Caco-2 (cell line): Measurements from ENCODE around the gene GART. TPM values are rescaled to one million over a fixed set of nuclear protein-coding genes. Genes with fewer than 3 reads are reported as not detected.

Experiments
- BruUV-seq: library from RNA; stranded (reverse); fragments of 400-500 nt; replicated peaks from 2 replicates; lab custom pipeline; 2021; lab: Mats Ljungman, UMichigan
- CTCF ChIA-PET: fragments of 300-600 bp; sonication (Branson Sonifier 250); formaldehyde crosslinking; loops from one replicate; lab custom pipeline; 2022; ENCODE audit warnings: antibody characterized with exemption; lab: Charles Lee
- POLR2A ChIA-PET: fragments of 300-600 bp; sonication (Branson Sonifier 250); formaldehyde crosslinking; loops from one replicate; lab custom pipeline; 2022; ENCODE audit warnings: antibody characterized with exemption; lab: Charles Lee
- DNase-seq, 2 experiments: peaks; one replicate each; pipeline versions ENCODE4 v3.0.0 to v3.0.0-alpha.2; 2020 to 2022
- H3K27me3 ChIP-seq: replicated peaks from 2 replicates; pipeline ENCODE4 v1.6.0; 2011; ENCODE audit warnings: low read length; ENCODE audit not compliant: control insufficient read depth, insufficient read depth
- H3K36me3 ChIP-seq: 2 replicates; pipeline ENCODE4 v1.5.1; 2011; ENCODE audit warnings: low read length; ENCODE audit not compliant: control insufficient read depth, insufficient read depth
- H3K4me1 ChIP-seq: fragments of 250-450 bp; sonication (Bioruptor Pico); 2 replicates; pipeline ENCODE4 v1.5.1; 2020; ENCODE audit warnings: mild to moderate bottlenecking
- H3K4me3 ChIP-seq: 2 replicates; pipeline ENCODE4 v1.5.1; 2011; ENCODE audit warnings: low read depth, mild to moderate bottlenecking, control low read depth, low read length
- H3K9me3 ChIP-seq: fragments of 250-450 bp; sonication (Bioruptor Pico); 2 replicates; pipeline ENCODE4 v1.5.1; 2020; ENCODE audit warnings: mild to moderate bottlenecking, moderate library complexity
- H3K27ac Mint-ChIP-seq: one replicate; pipeline ENCODE4 v1.8.0; 2022; ENCODE audit warnings: mixed read lengths; ENCODE audit not compliant: unreplicated experiment
- H3K27me3 Mint-ChIP-seq: one replicate; pipeline ENCODE4 v1.8.0; 2022; ENCODE audit warnings: mixed read lengths; ENCODE audit not compliant: insufficient read depth, unreplicated experiment
- H3K36me3 Mint-ChIP-seq: one replicate; pipeline ENCODE4 v1.8.0; 2022; ENCODE audit warnings: mild to moderate bottlenecking, mixed read lengths; ENCODE audit not compliant: insufficient read depth, unreplicated experiment
- H3K4me1 Mint-ChIP-seq: one replicate; pipeline ENCODE4 v1.8.0; 2022; ENCODE audit warnings: low read depth, mixed read lengths; ENCODE audit not compliant: unreplicated experiment
- H3K4me3 Mint-ChIP-seq: one replicate; pipeline ENCODE4 v1.8.0; 2022; ENCODE audit warnings: mild to moderate bottlenecking, moderate library complexity, mixed read lengths; ENCODE audit not compliant: unreplicated experiment
- H3K9me3 Mint-ChIP-seq: one replicate; pipeline ENCODE4 v1.8.0; 2022; ENCODE audit warnings: mixed read lengths; ENCODE audit not compliant: unreplicated experiment
- intact Hi-C: fragments of 100-400 bp; cut with micrococcal nuclease; formaldehyde crosslinking; loops from one replicate; pipeline ENCODE4 v1.10.0; 2022; ENCODE audit not compliant: unreplicated experiment
- total RNA-seq: library from RNA; stranded (reverse); gene quantifications from 2 replicates; pipeline ENCODE4 v1.2.3, GENCODE V29; 2022
- TF ChIP-seq, protein P1 (sequence below), 2 experiments: fragments of 200-600 bp in 1 of 2; IDR thresholded peaks; 1 replicate in 1 of 2; 2 replicates in 1 of 2; pipeline versions ENCODE4 v1.5.1 to v1.8.0; 2011 to 2022; ENCODE audit warnings: antibody characterized with exemption in 1 of 2, control low read depth in 1 of 2, inconsistent platforms in 1 of 2, low read depth in 1 of 2, low read length in 1 of 2, mild to moderate bottlenecking in 1 of 2, moderate library complexity in 1 of 2; ENCODE audit not compliant: insufficient read depth in 1 of 2, severe bottlenecking in 1 of 2, unreplicated experiment in 1 of 2

The GART gene
- total RNA-seq, 1 experiment from 2014 or later, result 134 TPM

DNA sequence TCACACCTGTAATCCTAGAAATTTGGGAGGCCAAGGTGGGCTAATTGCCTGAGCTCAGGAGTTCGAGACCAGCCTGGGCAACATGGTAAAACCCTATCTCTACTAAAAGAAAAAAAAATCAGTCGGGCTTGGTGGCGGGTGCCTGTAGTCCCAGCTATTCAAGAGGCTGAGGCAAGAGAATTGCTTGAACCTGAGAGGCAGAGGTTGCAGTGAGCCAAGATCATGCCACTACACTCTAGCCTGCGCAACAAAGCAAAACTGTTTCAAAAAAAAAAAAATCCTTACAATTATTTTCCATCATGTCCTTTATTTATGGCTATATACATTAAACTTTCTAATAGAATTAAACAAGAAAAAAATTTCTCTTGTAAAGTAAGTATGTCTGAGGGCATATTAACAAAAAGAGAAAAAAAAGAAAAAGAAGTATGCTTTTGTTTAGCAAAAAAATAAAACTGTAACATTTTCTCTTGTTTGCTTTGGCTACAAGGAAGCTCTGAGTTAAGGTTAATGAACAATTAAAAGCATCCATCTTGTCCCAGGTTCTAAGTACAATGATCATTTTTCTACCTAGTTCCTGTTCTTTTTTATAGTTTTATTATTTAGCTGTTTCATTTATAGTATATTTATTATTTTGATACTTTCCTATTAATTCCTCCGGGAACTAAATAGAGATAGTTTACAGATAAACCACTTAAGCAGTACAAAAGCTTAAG, 80.2 kb downstream of the GART start:
- H3K9me3 Mint-ChIP-seq, result no peaks in the 10 kb centered on the region
- H3K27me3 ChIP-seq, result no peaks in the 10 kb centered on the region
- no peaks in the 10 kb centered on the region for H3K27me3 Mint-ChIP-seq
- BruUV-seq, result no TSS peak
- H3K4me1 Mint-ChIP-seq, result no peaks in the 10 kb centered on the region
- no peak overlapping the region for H3K4me3 ChIP-seq
- intact Hi-C loops, result no loop called here
- no peak for DNase-seq
- H3K4me3 Mint-ChIP-seq, result no peak overlapping the region
- CTCF ChIA-PET, result interaction anchor here (1.0 kb wide), 1 partner anchor 30 kb away, joined by 3 read pairs; the partner anchor contains the start of gene DNAJC28
- TF ChIP-seq, protein P1, sequence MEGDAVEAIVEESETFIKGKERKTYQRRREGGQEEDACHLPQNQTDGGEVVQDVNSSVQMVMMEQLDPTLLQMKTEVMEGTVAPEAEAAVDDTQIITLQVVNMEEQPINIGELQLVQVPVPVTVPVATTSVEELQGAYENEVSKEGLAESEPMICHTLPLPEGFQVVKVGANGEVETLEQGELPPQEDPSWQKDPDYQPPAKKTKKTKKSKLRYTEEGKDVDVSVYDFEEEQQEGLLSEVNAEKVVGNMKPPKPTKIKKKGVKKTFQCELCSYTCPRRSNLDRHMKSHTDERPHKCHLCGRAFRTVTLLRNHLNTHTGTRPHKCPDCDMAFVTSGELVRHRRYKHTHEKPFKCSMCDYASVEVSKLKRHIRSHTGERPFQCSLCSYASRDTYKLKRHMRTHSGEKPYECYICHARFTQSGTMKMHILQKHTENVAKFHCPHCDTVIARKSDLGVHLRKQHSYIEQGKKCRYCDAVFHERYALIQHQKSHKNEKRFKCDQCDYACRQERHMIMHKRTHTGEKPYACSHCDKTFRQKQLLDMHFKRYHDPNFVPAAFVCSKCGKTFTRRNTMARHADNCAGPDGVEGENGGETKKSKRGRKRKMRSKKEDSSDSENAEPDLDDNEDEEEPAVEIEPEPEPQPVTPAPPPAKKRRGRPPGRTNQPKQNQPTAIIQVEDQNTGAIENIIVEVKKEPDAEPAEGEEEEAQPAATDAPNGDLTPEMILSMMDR (IDR thresholded peaks at IDR 0.05; ENCODE audit: insufficient read depth in 1 of 2, low read depth in 1 of 2, low read length in 1 of 2, severe bottlenecking in 1 of 2, unreplicated experiment in 1 of 2), result no peak
- no peaks in the 10 kb centered on the region for H3K9me3 ChIP-seq
- no peak overlapping the region for H3K27ac Mint-ChIP-seq
- H3K36me3 Mint-ChIP-seq, result peaks cover under 1% of the 10 kb centered on the region
- no peaks in the 10 kb centered on the region for H3K4me1 ChIP-seq
- POLR2A ChIA-PET, result no interaction called here
- no peaks in the 10 kb centered on the region for H3K36me3 ChIP-seq

- no peak overlapping the region for H3K27ac Mint-ChIP-seq
- BruUV-seq, result no TSS peak
- no peaks in the 10 kb centered on the region for H3K36me3 Mint-ChIP-seq
- H3K27me3 Mint-ChIP-seq, result no peaks in the 10 kb centered on the region
- Histone ChIP-seq H3K4me1 (no peaks in the 10 kb centered on the region), H3K9me3 (no peaks in the 10 kb centered on the region), H3K4me3 (no peak overlapping the region), H3K27me3 (no peaks in the 10 kb centered on the region), H3K36me3 (no peaks in the 10 kb centered on the region)
- H3K4me3 Mint-ChIP-seq, result no peak overlapping the region
- TF ChIP-seq, protein P1 (IDR thresholded peaks at IDR 0.05; ENCODE audit: insufficient read depth in 1 of 2, low read depth in 1 of 2, low read length in 1 of 2, severe bottlenecking in 1 of 2, unreplicated experiment in 1 of 2), result no peak
- ChIA-PET CTCF (interaction anchor here (0.7 to 0.9 kb wide), 2 partner anchors 98 to 147 kb away, joined by 3 read pairs; no protein-coding TSS in a partner anchor), POLR2A (no interaction called here)
- no peaks in the 10 kb centered on the region for H3K4me1 Mint-ChIP-seq
- intact Hi-C loops, result no loop called here
- H3K9me3 Mint-ChIP-seq, result no peaks in the 10 kb centered on the region
- DNase-seq, result no peak
Observed at GRCh38 chr21:33458861-33459260, 83.1 kb downstream of the GART start.

- H3K4me1 Mint-ChIP-seq, result peaks cover 21% of the 10 kb centered on the region
- no peak overlapping the region for H3K4me3 ChIP-seq
- H3K4me1 ChIP-seq, result peaks cover 10% of the 10 kb centered on the region; the same call in 1 of the 2 replicates
- no peaks in the 10 kb centered on the region for H3K9me3 Mint-ChIP-seq
- no peak for DNase-seq
- H3K27ac Mint-ChIP-seq, result no peak overlapping the region
- no peaks in the 10 kb centered on the region for H3K27me3 ChIP-seq
- H3K27me3 Mint-ChIP-seq, result no peaks in the 10 kb centered on the region
- H3K9me3 ChIP-seq, result no peaks in the 10 kb centered on the region
- no peaks in the 10 kb centered on the region for H3K36me3 ChIP-seq
- CTCF ChIA-PET, result interaction anchor here (0.6 to 1.5 kb wide), 4 partner anchors 11 to 825 kb away, joined by 3 read pairs; partner anchors contain the start of genes IL10RB and TMEM50B
- intact Hi-C loops, result no loop called here
- H3K36me3 Mint-ChIP-seq, result peaks cover 11% of the 10 kb centered on the region
- BruUV-seq, result no TSS peak
- POLR2A ChIA-PET, result no interaction called here
- no peak overlapping the region for H3K4me3 Mint-ChIP-seq
- TF ChIP-seq, protein P1 (IDR thresholded peaks at IDR 0.05; ENCODE audit: insufficient read depth in 1 of 2, low read depth in 1 of 2, low read length in 1 of 2, severe bottlenecking in 1 of 2, unreplicated experiment in 1 of 2), result no peak
Observed at GRCh38 chr21:33455686-33456446, 86.1 kb downstream of the GART start.
